Fibroblast of pulmonary artery (primary cell): Measurements from ENCODE around the gene PRPF19.

Experiments used
- DNase-seq: peaks from one replicate; pipeline ENCODE4 v3.0.0-alpha.2; 2010; ENCODE audit warnings: low read depth
- H3K4me3 ChIP-seq: replicated peaks from 2 replicates; pipeline ENCODE4 v1.5.1; 2011; ENCODE audit warnings: low read depth, mild to moderate bottlenecking, control low read depth, low read length, moderate library complexity
- TF ChIP-seq, protein P1 (sequence below): IDR thresholded peaks from 2 replicates; pipeline ENCODE4 v1.5.1; 2011; ENCODE audit warnings: mild to moderate bottlenecking, control low read depth, low read length, inconsistent platforms; ENCODE audit errors: missing control alignments

The PRPF19 gene

DNA sequence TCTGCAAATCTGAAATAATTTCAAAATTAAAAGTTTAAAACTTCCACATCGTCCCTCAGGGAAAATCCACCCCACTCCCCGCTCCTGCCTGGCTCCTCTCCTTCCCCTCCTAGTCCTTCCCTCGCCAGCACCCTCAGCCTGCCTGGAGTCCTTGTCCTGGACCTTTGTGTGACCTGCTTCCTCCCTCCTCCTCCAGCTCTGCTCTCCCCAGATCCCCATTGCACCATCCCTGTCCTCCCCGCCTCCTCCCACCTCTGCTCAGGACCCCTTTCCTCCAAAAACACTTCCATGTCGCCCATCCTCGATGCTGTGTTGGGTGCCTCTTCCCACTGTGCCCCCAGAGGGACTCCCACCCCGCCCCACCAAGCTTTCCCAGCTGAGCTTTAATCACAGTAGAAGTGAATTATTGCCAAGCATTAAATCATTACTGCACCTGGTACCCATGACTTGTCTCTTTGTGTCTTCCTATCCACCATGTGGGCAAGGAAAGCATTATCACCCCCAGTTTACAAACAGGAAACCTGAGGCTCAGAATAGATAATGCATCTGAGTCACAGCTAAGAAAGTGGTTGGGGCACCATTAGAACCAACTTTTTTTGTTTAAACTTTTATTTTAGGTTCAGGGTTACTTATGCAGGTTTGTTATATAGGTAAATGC is 41.4 kb downstream of the PRPF19 start:
- TF ChIP-seq, protein P1, sequence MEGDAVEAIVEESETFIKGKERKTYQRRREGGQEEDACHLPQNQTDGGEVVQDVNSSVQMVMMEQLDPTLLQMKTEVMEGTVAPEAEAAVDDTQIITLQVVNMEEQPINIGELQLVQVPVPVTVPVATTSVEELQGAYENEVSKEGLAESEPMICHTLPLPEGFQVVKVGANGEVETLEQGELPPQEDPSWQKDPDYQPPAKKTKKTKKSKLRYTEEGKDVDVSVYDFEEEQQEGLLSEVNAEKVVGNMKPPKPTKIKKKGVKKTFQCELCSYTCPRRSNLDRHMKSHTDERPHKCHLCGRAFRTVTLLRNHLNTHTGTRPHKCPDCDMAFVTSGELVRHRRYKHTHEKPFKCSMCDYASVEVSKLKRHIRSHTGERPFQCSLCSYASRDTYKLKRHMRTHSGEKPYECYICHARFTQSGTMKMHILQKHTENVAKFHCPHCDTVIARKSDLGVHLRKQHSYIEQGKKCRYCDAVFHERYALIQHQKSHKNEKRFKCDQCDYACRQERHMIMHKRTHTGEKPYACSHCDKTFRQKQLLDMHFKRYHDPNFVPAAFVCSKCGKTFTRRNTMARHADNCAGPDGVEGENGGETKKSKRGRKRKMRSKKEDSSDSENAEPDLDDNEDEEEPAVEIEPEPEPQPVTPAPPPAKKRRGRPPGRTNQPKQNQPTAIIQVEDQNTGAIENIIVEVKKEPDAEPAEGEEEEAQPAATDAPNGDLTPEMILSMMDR, result no peak
- no peak overlapping the region for H3K4me3 ChIP-seq
- no peak for DNase-seq

DNA sequence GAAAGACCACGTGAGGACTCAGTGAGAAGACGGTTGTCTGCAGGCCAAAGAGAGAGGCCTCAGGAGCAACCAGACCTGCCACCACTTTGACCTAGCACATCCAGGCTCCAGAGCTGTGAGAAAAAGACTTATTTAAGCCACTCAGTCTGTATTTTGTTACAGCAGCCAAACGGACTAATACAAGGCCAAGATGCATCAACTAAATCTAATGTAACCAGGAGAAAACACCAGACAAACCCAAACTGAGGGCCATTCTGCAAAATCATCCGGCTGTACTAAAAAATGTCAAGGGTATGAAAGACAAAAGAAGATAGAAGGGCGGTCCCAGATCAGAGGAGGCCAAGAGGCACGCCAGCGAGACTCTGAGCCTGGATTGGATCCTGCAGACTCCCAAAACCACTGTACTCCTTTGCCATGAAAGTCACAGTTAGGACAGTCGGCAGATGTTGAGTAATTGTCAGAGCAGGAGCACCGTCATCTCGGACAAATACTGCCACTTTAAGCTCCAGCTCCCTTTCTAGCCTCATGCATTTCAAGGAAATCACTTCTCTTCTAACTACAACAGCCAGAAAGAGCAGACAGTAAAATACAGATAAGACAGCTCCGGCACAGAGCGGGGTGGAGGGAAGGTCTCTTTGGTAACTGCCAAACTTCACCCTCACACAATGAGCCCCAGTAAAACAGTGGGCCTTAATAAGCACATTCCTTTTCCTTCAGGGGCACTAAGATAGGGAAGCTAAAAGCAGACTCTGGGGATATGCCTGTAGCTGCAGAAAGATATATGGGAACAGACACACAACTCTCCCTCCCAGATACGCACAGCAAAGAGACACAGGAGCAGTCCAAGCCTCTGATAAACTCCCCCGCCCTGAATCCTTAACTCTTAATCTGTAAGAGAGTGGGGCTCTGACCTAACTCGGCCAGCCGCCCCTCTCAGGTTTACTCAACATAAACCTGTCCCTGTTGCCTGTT is 42.5 kb downstream of the PRPF19 start:
- no peak overlapping the region for H3K4me3 ChIP-seq
- TF ChIP-seq, protein P1, result no peak
- no peak for DNase-seq

DNA sequence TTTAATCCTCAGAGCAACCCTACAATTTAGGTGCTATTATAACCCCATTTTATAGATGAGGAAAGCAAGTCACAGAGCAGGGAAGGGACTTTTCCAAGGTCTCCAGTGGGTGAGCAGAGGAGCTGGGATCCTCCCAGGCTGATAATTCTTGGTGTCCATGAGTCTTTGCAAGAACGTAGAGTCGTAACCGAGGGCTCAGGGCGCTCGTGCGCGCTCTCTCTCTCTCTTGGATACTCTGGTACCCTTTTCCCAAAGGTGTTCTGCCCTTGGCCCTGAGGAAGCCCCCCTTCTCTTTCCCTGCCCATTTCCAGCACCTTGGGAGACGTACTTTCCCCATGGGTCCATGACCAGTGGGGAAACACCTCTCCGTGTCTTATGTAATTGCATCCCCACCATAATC is 44.2 kb downstream of the PRPF19 start:
- TF ChIP-seq, protein P1, result no peak
- no peak for DNase-seq
- H3K4me3 ChIP-seq, result no peak overlapping the region

DNA sequence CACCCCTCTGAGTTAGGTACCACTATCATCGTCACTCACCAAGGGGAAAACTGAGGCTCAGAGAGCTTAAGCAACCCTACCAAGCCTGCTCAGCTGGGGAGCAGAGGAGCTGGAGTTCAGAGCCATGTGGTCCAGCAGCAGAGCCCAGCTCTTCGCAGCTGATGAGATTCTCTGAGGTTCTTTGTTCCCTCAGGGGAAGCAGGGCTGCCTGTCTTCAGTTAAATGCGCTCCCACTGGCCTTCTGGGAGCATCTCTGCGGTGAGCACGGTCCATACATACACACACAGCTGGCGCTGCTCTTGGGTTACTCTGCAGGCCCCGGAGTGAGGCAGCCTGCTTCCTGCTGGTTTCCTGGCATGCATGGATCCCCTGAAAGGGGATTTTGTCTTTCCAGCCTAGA is 45.4 kb downstream of the PRPF19 start:
- TF ChIP-seq, protein P1, result no peak
- no peak for DNase-seq
- H3K4me3 ChIP-seq, result no peak overlapping the region

DNA sequence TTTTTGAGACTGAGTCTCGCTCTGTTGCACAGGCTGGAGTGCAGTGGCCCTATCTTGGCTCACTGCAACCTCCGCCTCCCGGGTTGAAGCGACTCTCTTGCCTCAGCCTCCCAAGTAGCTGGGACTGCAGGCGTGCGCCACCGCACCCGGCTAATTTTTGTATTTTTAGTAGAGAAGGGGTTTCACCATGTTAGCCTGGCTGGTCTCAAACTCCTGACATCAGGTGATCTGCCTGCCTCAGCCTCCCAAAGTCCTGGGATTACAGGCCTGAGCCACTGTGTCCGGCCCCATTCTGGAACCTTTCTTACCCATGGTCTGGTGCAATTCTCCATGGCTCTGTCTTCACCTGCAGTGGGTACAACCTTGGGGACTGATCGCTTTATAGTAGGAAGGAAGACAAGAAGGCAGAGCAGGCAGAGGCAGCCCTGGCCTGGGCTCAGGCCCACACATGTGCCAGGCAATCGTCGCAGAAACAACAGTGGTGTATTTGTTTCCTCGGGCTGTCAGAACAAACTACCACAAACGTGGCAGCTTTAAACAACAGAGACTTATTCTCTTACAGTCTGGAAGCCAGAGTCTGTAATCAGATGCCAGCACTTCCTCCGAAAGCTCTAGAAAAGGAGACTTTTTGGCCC is 46.7 kb downstream of the PRPF19 start:
- H3K4me3 ChIP-seq, result no peak overlapping the region
- DNase-seq, result no peak
- TF ChIP-seq, protein P1, result no peak

DNA sequence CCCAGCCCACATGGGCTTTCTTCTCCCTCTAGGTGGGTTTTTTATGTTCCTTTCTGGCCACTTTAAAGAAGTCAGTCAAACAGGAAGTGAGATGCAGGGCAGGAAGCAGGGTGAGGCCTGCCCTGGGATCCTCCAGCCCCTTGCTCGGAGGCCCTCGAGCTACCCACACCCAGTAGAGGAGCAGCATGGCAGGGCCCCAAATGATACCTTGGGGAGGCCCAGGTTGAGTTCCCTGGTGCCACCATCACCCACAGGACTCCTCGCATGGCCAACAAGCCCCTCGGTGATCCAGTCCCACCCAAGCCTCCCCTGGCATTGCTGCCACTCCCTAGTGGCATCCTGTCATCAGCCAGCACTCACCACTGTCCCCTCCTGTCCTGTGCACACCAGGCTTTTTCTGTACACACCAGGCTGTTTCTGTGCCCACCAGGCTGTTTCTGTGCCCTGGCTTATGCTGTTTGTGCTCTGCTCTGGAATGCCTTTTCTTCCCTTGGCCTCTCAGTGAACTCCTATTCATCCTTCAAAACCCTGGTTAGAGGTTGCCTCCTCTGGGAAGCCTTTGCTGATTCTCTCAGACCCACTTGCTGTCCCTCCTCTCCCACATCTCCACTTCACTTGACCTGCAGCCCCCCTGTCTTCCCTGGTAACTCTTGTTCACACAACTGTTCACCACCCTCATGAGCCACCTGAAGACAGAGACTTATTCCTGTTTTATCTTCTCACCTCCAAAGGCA is 47.5 kb downstream of the PRPF19 start:
- no peak for DNase-seq
- no peak overlapping the region for H3K4me3 ChIP-seq
- TF ChIP-seq, protein P1, result no peak
